ENCODE measurements around the gene HOXC11. TPM values are rescaled to one million over a fixed set of nuclear protein-coding genes. Genes with fewer than 3 reads are reported as not detected.

Gene HOXC11
- total RNA-seq, 1 experiment from 2014 or later = 2.4 TPM

- intact Hi-C loops (cut with micrococcal nuclease; ENCODE audit: unreplicated experiment) = loop anchor here (5.0 kb wide), 2 partner anchors 306 to 369 kb away; no protein-coding TSS in a partner anchor
- BruUV-seq (replicated peaks) = no TSS peak
- ChIA-PET POLR2A (ENCODE audit: unreplicated experiment) (interaction anchor here (0.6 kb wide), 1 partner anchor 756 kb away, joined by 3 read pairs; a partner anchor contains a TSS), CTCF (interaction anchor here (1.0 to 1.3 kb wide), 2 partner anchors 9 to 193 kb away, joined by 4 to 12 read pairs; no protein-coding TSS in a partner anchor)
- Histone ChIP-seq H3K9me3 (ENCODE audit: insufficient read depth, low read depth) (no peaks in the 10 kb centered on the region), H3F3A (ENCODE audit: insufficient read depth, low read depth) (no peaks in the 10 kb centered on the region), H3K27me3 (ENCODE audit: insufficient read depth, low read depth) (no peaks in the 10 kb centered on the region), H3K27ac (no peak overlapping the region), H2AFZ (no peak overlapping the region), H4K20me1 (ENCODE audit: insufficient read depth) (no peaks in the 10 kb centered on the region), H3K4me1 (replicated peaks; ENCODE audit: insufficient read depth) (no peaks in the 10 kb centered on the region), H3K36me3 (ENCODE audit: low read depth) (no peaks in the 10 kb centered on the region), H3K4me2 (no peak overlapping the region), H3K4me3 (no peak overlapping the region), H3K9me2 (ENCODE audit: insufficient read depth) (no peaks in the 10 kb centered on the region), H3K79me2 (ENCODE audit: low read depth) (no peaks in the 10 kb centered on the region)
- no peak for DNase-seq
- TF ChIP-seq EZH2 (IDR thresholded peaks at IDR 0.05; ENCODE audit: low read depth) = no peak
- TF ChIP-seq, protein P1, sequence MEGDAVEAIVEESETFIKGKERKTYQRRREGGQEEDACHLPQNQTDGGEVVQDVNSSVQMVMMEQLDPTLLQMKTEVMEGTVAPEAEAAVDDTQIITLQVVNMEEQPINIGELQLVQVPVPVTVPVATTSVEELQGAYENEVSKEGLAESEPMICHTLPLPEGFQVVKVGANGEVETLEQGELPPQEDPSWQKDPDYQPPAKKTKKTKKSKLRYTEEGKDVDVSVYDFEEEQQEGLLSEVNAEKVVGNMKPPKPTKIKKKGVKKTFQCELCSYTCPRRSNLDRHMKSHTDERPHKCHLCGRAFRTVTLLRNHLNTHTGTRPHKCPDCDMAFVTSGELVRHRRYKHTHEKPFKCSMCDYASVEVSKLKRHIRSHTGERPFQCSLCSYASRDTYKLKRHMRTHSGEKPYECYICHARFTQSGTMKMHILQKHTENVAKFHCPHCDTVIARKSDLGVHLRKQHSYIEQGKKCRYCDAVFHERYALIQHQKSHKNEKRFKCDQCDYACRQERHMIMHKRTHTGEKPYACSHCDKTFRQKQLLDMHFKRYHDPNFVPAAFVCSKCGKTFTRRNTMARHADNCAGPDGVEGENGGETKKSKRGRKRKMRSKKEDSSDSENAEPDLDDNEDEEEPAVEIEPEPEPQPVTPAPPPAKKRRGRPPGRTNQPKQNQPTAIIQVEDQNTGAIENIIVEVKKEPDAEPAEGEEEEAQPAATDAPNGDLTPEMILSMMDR (conservative IDR thresholded peaks at IDR 0.05) = no peak
Observed at GRCh38 chr12:54008260-54008552, 35.3 kb downstream of the HOXC11 start.

GRCh38 chr12:54009171-54010052, 36.5 kb downstream of the HOXC11 start:
- no peak overlapping the region for H2AFZ ChIP-seq
- ChIA-PET POLR2A (ENCODE audit: unreplicated experiment) (interaction anchor here (0.6 kb wide), 1 partner anchor 314 kb away, joined by 8 read pairs; no protein-coding TSS in a partner anchor), CTCF (interaction anchor here (0.5 to 1.3 kb wide), 6 partner anchors 8 to 370 kb away, joined by 3 to 12 read pairs (median 5); partner anchors contain the start of gene COPZ1)
- H3K27me3 ChIP-seq (ENCODE audit: insufficient read depth, low read depth) = no peaks in the 10 kb centered on the region
- H3K36me3 ChIP-seq (ENCODE audit: low read depth) = no peaks in the 10 kb centered on the region
- TF ChIP-seq EZH2 (IDR thresholded peaks at IDR 0.05; ENCODE audit: low read depth) = no peak
- intact Hi-C loops (cut with micrococcal nuclease; ENCODE audit: unreplicated experiment) = loop anchor here (5.0 kb wide), 2 partner anchors 307 to 368 kb away; no protein-coding TSS in a partner anchor
- no peak overlapping the region for H3K4me2 ChIP-seq
- H3K9me2 ChIP-seq (ENCODE audit: insufficient read depth) = no peaks in the 10 kb centered on the region
- H3K4me1 ChIP-seq (replicated peaks; ENCODE audit: insufficient read depth) = no peaks in the 10 kb centered on the region
- no peaks in the 10 kb centered on the region for H4K20me1 ChIP-seq (ENCODE audit: insufficient read depth)
- H3F3A ChIP-seq (ENCODE audit: insufficient read depth, low read depth) = no peaks in the 10 kb centered on the region
- no peaks in the 10 kb centered on the region for H3K79me2 ChIP-seq (ENCODE audit: low read depth)
- BruUV-seq (replicated peaks) = no TSS peak
- DNase-seq = no peak
- no peak overlapping the region for H3K27ac ChIP-seq
- H3K9me3 ChIP-seq (ENCODE audit: insufficient read depth, low read depth) = no peaks in the 10 kb centered on the region
- H3K4me3 ChIP-seq = no peak overlapping the region

DNA sequence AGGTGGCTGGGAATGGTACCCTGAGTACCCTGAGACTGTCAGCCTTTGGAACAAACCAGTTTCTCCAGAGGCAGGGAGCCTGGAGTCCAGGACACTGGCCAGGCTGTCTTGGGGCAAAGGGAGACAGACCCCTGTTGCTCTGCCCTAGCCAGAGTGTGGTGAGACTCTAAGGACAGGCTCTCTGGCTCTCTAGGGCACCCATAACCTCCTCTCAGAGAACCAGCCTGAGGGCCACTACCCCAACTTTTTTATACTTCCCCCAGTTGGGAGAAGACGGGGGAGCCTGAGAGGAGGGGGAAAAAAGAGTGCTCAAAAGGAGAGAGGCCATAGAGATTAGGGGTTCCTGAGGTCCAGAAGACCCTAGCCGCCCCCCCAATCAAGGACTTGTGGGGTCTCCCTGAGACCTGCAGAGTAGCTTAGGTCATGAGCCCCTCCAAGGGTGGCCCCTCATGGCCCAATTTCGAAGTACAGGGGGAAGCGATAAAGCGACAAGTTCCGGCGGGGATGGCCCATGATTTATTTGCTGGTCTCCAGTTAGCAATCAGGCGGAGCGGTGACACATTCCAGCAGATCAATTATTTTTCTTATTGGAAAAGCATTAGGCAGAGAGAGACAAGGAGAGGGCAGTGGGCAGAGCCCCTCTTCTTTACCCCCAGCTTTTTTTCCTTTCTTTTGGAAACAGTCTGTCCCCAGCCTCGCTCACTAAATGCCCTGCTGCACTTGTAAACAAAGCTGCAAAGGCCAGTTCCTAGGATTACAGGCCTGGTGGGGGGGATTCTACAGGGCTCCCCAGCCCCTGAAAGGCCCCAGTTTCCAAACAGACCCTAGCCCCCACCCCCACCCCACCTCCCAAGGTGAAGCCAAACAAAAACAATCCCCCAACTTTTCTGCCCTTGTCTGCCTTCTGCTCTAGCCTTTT, 37.4 kb downstream of the HOXC11 start:
- Histone ChIP-seq H3F3A (ENCODE audit: insufficient read depth, low read depth) (no peaks in the 10 kb centered on the region), H3K27me3 (ENCODE audit: insufficient read depth, low read depth) (no peaks in the 10 kb centered on the region), H4K20me1 (ENCODE audit: insufficient read depth) (no peaks in the 10 kb centered on the region), H3K4me2 (no peak overlapping the region), H3K27ac (no peak overlapping the region), H3K79me2 (ENCODE audit: low read depth) (no peaks in the 10 kb centered on the region), H3K9me3 (ENCODE audit: insufficient read depth, low read depth) (no peaks in the 10 kb centered on the region), H3K36me3 (ENCODE audit: low read depth) (no peaks in the 10 kb centered on the region), H3K9me2 (ENCODE audit: insufficient read depth) (no peaks in the 10 kb centered on the region), H3K4me3 (no peak overlapping the region), H2AFZ (no peak overlapping the region), H3K4me1 (replicated peaks; ENCODE audit: insufficient read depth) (no peaks in the 10 kb centered on the region)
- ChIA-PET CTCF (no interaction called here), POLR2A (ENCODE audit: unreplicated experiment) (no interaction called here)
- DNase-seq = no peak
- intact Hi-C loops (cut with micrococcal nuclease; ENCODE audit: unreplicated experiment) = no loop called here
- TF ChIP-seq, protein P1 (conservative IDR thresholded peaks at IDR 0.05) = no peak
- BruUV-seq (replicated peaks) = no TSS peak
